ENCODE data around the gene ARL6IP5.

The ARL6IP5 gene

GRCh38 chr3:69081583-69082262, 3.0 kb upstream of the ARL6IP5 start (continued):
- peak; percentile 41; the same call in 1 of the 2 replicates for TF ChIP-seq CREB5 (CRISPR knock-in tag; IDR thresholded peaks at IDR 0.05; ENCODE audit: low read depth)

- ATAC-seq, result no peak
- TF ChIP-seq PPARA (CRISPR knock-in tag; IDR thresholded peaks at IDR 0.05; ENCODE audit: borderline replicate concordance), result no peak
- TF ChIP-seq ZNF8 (CRISPR knock-in tag; IDR thresholded peaks at IDR 0.05), result no peak
- no peak for TF ChIP-seq ARNTL (CRISPR knock-in tag; IDR thresholded peaks at IDR 0.05; ENCODE audit: borderline replicate concordance, low read depth)
- TF ChIP-seq ZNF565 (CRISPR knock-in tag; conservative IDR thresholded peaks at IDR 0.05; ENCODE audit: low read depth), result no peak
- no peak for TF ChIP-seq ESRRG (CRISPR knock-in tag; IDR thresholded peaks at IDR 0.05)
- no peak for TF ChIP-seq TSHZ2 (CRISPR knock-in tag; IDR thresholded peaks at IDR 0.05)
- no peak for TF ChIP-seq PATZ1 (CRISPR knock-in tag; IDR thresholded peaks at IDR 0.05; ENCODE audit: borderline replicate concordance)
Observed at GRCh38 chr3:69082361-69082760, 2.4 kb upstream of the ARL6IP5 start.

- TF ChIP-seq TCF4 (CRISPR knock-in tag; IDR thresholded peaks at IDR 0.05; ENCODE audit: borderline replicate concordance) (no peak), BACH2 (CRISPR knock-in tag; IDR thresholded peaks at IDR 0.05; ENCODE audit: borderline replicate concordance) (no peak), PPARA (CRISPR knock-in tag; IDR thresholded peaks at IDR 0.05; ENCODE audit: borderline replicate concordance) (no peak), GLIS3 (CRISPR knock-in tag; IDR thresholded peaks at IDR 0.05) (no peak), ISL1 (CRISPR knock-in tag; IDR thresholded peaks at IDR 0.05) (no peak)
- ATAC-seq, result peak; percentile 17
Observed at GRCh38 chr3:69082805-69083204, 1.9 kb upstream of the ARL6IP5 start.

GRCh38 chr3:69085168-69085832, 563 bp downstream of the ARL6IP5 start:
- ATAC-seq, result peak; percentile 50
- TF ChIP-seq CSRNP3 (CRISPR knock-in tag; IDR thresholded peaks at IDR 0.05), result no peak
- no peak for TF ChIP-seq BACH2 (CRISPR knock-in tag; IDR thresholded peaks at IDR 0.05; ENCODE audit: borderline replicate concordance)
- TF ChIP-seq TSHZ2 (CRISPR knock-in tag; IDR thresholded peaks at IDR 0.05), result no peak

Data from SK-N-SH treated with all-trans-retinoic acid at 6 μM for 48 hours (cell line).